ENCODE measurements around the gene CNGB1.

Gene CNGB1

GRCh38 chr16:57970319-57970718, 609 bp downstream of the CNGB1 start:
- DNase-seq = no peak

- no peak for DNase-seq
Measured at GRCh38 chr16:57969451-57970123, 1.3 kb downstream of the CNGB1 start.

- no peak for DNase-seq
Measured at GRCh38 chr16:57967916-57968315, 3.0 kb downstream of the CNGB1 start.

GRCh38 chr16:57966986-57967385, 3.9 kb downstream of the CNGB1 start:
- DNase-seq = no peak

- DNase-seq = no peak
Measured at GRCh38 chr16:57966204-57966771, 4.6 kb downstream of the CNGB1 start.

GRCh38 chr16:57964157-57964700, 6.7 kb downstream of the CNGB1 start:
- DNase-seq = no peak

- no peak for DNase-seq
Measured at GRCh38 chr16:57962756-57963155, 8.2 kb downstream of the CNGB1 start.

GRCh38 chr16:57962046-57962445, 8.9 kb downstream of the CNGB1 start:
- DNase-seq = no peak

- DNase-seq = no peak
Measured at GRCh38 chr16:57961538-57961937, 9.4 kb downstream of the CNGB1 start.

GRCh38 chr16:57960826-57961472, 10.0 kb downstream of the CNGB1 start:
- DNase-seq = no peak

GRCh38 chr16:57960310-57960709, 10.6 kb downstream of the CNGB1 start:
- no peak for DNase-seq

- no peak for DNase-seq
Measured at GRCh38 chr16:57959804-57960203, 11.1 kb downstream of the CNGB1 start.

GRCh38 chr16:57959121-57959520, 11.8 kb downstream of the CNGB1 start:
- no peak for DNase-seq

GRCh38 chr16:57958544-57958943, 12.4 kb downstream of the CNGB1 start:
- DNase-seq = no peak

GRCh38 chr16:57957673-57958392, 13.1 kb downstream of the CNGB1 start:
- DNase-seq = no peak

- no peak for DNase-seq
Measured at GRCh38 chr16:57956924-57957672, 13.8 kb downstream of the CNGB1 start.

- no peak for DNase-seq
Measured at GRCh38 chr16:57956270-57956808, 14.6 kb downstream of the CNGB1 start.

- peak; percentile 53 for DNase-seq
Measured at GRCh38 chr16:57955572-57956188, 15.2 kb downstream of the CNGB1 start.

GRCh38 chr16:57953857-57954256, 17.1 kb downstream of the CNGB1 start:
- DNase-seq = no peak

- DNase-seq = no peak
Measured at GRCh38 chr16:57952909-57953308, 18.0 kb downstream of the CNGB1 start.

GRCh38 chr16:57951204-57951960, 19.5 kb downstream of the CNGB1 start:
- no peak for DNase-seq

Data from NCI-H82 (cell line).